Activated naive CD8-positive, alpha-beta T cell treated with anti-CD3 and anti-CD28 coated beads, Interleukin-2, amount 50 U/mL, for 24 hours (primary cell): ENCODE measurements around the gene KIDINS220.

ENCODE experiments used
- ATAC-seq: fragments of 150-1000 bp; cut with Tn5 transposase; one replicate; pipeline ENCODE4 v1.10.0; 2021
- DNase-seq: peaks from one replicate; pipeline ENCODE4 v3.0.0; 2021
- H3K27ac Mint-ChIP-seq: one replicate; pipeline ENCODE4 v1.8.0; 2021; ENCODE audit warnings: mild to moderate bottlenecking, mixed read lengths
- H3K27me3 Mint-ChIP-seq: one replicate; pipeline ENCODE4 v1.8.0; 2021; ENCODE audit warnings: mixed read lengths
- H3K36me3 Mint-ChIP-seq: one replicate; pipeline ENCODE4 v1.8.0; 2021; ENCODE audit warnings: low read depth, mixed read lengths
- H3K4me1 Mint-ChIP-seq: one replicate; pipeline ENCODE4 v1.8.0; 2021; ENCODE audit warnings: mixed read lengths
- H3K4me3 Mint-ChIP-seq: one replicate; pipeline ENCODE4 v1.8.0; 2021; ENCODE audit warnings: mild to moderate bottlenecking, moderate library complexity, mixed read lengths
- H3K9me3 Mint-ChIP-seq: one replicate; pipeline ENCODE4 v1.8.0; 2021; ENCODE audit warnings: mixed read lengths

KIDINS220 gene

DNA sequence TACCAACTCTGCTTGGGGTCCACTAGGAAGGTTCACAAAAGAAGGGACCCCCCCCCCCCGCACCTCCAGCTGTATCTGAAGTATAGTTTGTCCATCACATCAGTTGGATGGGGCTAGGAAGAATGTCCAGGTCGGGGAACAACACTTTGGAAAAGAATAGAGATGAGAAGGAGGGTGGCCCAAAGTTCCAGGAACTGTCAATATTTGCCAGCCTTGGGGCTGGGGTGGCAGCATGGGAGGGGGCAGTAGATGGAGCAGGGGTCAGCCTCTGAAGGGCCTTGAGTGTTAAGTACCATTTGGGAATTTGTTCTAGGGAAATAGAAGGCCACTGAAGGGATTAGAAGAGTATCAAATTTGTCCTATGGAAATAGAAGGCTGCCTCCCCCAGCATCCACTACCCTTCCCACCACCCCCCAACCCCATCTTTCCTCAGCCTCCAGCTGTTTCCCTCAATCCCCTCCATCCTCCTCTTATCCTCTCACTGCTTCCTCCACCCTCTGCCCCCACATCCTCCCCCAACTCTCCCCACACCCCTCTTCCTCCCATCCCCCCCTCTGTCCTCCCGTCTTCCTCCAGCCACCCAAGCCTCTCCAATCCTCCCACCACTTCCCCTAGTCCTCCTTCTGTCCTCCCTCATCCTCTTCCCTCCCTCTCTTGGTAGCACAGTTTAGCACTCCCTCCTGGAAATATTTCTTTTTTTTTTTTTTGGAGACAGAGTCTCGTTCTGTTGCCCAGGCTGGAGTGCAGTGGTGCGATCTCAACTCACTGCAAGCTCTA, 2.0 kb upstream of the KIDINS220 start:
- H3K4me3 Mint-ChIP-seq, result no peak overlapping the region
- ATAC-seq (no peak), DNase-seq (no peak)
- no peaks in the 10 kb centered on the region for H3K9me3 Mint-ChIP-seq
- no peaks in the 10 kb centered on the region for H3K36me3 Mint-ChIP-seq
- H3K4me1 Mint-ChIP-seq, result peaks cover 31% of the 10 kb centered on the region
- H3K27me3 Mint-ChIP-seq, result no peaks in the 10 kb centered on the region
- no peak overlapping the region for H3K27ac Mint-ChIP-seq

DNA sequence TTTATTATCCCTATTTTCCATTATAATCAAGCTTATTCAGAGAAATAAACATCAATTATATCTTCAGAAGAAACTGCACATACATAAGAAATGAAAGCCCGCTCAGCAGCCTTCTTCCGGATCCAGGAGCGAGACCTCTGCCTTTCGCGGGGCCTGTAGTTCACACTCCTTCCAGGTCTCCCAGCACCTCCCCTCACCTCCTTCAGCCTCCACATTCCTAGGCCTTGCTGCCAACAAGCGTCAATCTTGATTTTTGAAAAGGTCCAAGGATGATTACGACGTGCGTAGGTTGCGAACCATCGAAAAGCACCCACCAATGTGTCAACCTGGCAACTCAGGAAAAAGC, 355 bp upstream of the KIDINS220 start:
- peak overlapping the region; percentile 31 for H3K27ac Mint-ChIP-seq
- no peak for ATAC-seq
- no peak for DNase-seq
- no peaks in the 10 kb centered on the region for H3K36me3 Mint-ChIP-seq
- no peaks in the 10 kb centered on the region for H3K27me3 Mint-ChIP-seq
- peaks cover 37% of the 10 kb centered on the region for H3K4me1 Mint-ChIP-seq
- no peaks in the 10 kb centered on the region for H3K9me3 Mint-ChIP-seq
- peak overlapping the region; percentile 98 for H3K4me3 Mint-ChIP-seq

DNA sequence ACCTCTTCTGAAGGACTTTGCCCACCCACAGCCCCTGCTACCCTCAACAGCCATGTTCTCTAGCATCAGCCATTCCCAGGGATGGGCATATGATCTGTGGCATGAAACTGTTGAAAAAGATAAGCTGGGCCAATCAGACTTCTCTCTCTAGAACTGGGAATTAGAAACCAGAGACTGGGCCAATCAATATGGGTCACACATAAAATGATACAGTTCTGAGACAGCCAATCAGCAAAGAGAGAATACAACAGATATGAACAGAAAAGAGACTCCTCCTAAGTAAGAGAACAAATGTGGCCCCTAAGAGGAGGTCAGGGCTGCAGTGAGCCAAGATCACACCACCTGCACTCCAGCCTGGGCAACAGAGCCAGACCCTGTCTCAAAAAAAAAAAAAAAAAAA, 2.1 kb downstream of the KIDINS220 start:
- ATAC-seq, result no peak
- Mint-ChIP-seq H3K36me3 (no peaks in the 10 kb centered on the region), H3K27me3 (no peaks in the 10 kb centered on the region), H3K4me3 (no peak overlapping the region), H3K9me3 (no peaks in the 10 kb centered on the region), H3K27ac (no peak overlapping the region), H3K4me1 (peaks cover 48% of the 10 kb centered on the region)
- no peak for DNase-seq

DNA sequence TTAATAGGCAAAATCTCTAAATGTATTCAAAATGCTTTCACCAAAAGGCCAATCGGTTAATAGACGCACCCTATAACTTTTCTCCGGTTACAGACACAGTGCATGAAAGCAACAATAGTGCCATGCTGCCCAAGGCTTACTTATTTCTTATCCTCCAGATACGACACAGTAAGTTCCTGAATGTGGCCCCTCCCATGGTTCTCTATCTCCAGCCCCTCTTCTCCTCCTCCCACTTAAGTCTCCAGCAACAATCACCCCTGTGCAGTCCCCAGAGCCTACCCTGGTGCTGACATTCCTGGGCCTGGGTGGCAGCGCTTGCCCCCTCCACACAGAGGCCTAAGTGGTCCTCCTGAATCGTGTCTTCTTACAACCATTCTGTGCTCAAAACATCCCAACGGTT, 3.6 kb downstream of the KIDINS220 start:
- Mint-ChIP-seq H3K4me3 (no peak overlapping the region), H3K36me3 (no peaks in the 10 kb centered on the region), H3K4me1 (peaks cover 52% of the 10 kb centered on the region), H3K9me3 (no peaks in the 10 kb centered on the region), H3K27me3 (no peaks in the 10 kb centered on the region), H3K27ac (no peak overlapping the region)
- ATAC-seq (no peak), DNase-seq (no peak)

DNA sequence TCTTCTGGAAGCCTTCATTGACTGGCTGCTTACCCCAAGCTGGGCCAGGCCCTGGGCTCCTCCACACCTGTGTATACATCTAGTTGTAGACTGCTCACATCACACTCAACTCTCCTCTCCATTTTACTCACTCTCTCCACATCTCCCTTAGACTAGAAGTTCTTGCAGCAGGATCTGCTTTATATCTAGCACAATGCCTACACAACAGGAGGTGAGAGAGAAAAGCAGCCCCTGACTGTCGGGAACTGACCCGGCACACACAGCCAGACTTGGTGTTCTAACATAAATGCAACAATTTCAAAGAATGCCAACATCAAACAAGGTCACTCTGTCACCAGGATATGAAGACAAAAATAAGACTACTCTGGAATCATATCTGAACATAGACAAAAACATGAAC, 5.9 kb downstream of the KIDINS220 start:
- DNase-seq, result no peak
- peaks cover 44% of the 10 kb centered on the region for H3K4me1 Mint-ChIP-seq
- H3K4me3 Mint-ChIP-seq, result no peak overlapping the region
- no peak for ATAC-seq
- no peak overlapping the region for H3K27ac Mint-ChIP-seq
- H3K36me3 Mint-ChIP-seq, result peaks cover 5% of the 10 kb centered on the region
- no peaks in the 10 kb centered on the region for H3K9me3 Mint-ChIP-seq
- no peaks in the 10 kb centered on the region for H3K27me3 Mint-ChIP-seq

DNA sequence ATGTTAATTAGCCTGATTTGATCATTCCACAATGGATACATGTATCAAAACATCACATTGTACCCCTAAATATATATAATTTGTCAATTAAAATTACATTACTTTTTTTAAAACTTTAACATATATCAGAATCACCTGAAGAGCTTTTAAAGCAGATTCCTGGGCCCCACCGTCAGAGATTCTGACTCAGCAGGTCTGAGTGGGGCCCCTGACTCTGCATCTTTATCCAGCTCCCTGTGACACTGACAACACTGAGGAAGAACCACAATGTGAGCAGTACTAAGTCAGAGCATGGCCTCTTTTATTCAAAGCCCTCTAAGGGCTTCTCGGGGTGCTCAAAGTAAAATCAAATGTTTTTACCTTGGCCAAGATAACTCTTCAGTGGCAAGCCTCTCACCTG, 9.7 kb downstream of the KIDINS220 start:
- peaks cover 17% of the 10 kb centered on the region for H3K4me1 Mint-ChIP-seq
- H3K27ac Mint-ChIP-seq, result no peak overlapping the region
- H3K4me3 Mint-ChIP-seq, result no peak overlapping the region
- H3K36me3 Mint-ChIP-seq, result peaks cover 18% of the 10 kb centered on the region
- no peak for DNase-seq
- ATAC-seq, result no peak
- no peaks in the 10 kb centered on the region for H3K9me3 Mint-ChIP-seq
- no peaks in the 10 kb centered on the region for H3K27me3 Mint-ChIP-seq

DNA sequence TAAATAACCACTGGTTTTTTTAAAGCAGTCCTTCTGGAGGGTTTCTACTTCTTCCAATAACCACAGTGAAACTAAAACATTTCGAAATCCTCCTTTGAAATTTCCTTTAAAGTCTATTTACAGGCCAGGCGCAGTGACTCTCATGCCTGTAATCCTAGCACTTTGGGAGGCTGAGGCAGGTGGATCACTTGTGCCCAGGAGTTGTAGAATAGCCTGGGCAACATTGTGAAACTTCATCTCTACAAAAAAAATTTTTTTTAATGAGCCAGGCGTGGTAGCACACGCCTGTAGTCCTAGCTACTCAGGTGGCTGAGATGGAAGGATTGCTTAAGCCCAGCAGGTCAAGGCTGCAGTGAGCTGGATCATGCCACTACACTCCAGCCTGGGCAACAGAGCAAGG, 15.2 kb downstream of the KIDINS220 start:
- H3K36me3 Mint-ChIP-seq, result peaks cover 21% of the 10 kb centered on the region
- no peak overlapping the region for H3K27ac Mint-ChIP-seq
- H3K9me3 Mint-ChIP-seq, result no peaks in the 10 kb centered on the region
- H3K4me3 Mint-ChIP-seq, result no peak overlapping the region
- H3K4me1 Mint-ChIP-seq, result peaks cover under 1% of the 10 kb centered on the region
- H3K27me3 Mint-ChIP-seq, result no peaks in the 10 kb centered on the region
- DNase-seq, result no peak
- ATAC-seq, result no peak

DNA sequence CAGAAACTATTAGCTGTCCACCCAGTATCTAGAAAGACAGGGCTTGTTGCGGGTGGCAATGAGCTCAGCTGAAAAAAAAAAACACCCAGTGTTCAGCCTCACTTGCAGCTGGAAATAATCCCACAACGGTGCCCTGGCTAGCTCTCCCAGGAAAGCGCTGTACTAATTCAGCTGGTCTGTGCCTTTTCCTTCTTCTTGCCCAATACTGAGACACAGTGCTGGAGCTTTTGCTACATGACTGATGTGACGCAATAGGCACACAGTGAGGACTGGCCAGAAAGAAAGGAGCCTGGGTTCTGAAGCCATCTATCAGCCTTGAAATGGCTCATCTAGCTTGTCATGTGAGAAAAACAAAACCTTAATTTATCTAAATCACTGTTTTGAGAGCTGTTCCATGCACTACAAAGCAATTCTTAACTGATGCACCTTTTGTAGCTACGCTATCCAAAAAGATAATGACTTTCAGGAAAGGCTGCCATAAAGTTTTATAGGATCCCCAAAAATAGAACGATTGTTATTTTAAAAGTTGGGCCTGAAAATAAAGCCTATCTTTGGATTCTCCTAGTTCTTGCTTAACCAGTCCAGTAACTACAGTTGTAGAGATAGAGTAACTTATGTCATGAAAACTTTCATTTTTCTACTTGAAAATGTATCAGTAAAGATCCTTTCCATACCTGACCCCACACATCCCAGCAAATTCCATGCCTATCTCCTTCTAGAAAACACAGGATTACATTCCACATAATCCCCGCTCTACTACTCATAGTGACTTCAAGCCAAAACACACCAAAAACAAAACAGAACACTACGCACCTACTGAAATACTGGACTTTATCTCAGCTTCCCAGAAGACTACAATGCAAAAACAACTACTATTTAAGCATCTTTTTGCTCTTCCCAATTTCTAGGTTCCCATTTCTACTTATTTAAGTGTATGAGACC, 15.9 kb downstream of the KIDINS220 start:
- Mint-ChIP-seq H3K4me1 (no peaks in the 10 kb centered on the region), H3K4me3 (no peak overlapping the region), H3K27me3 (no peaks in the 10 kb centered on the region), H3K36me3 (peaks cover 20% of the 10 kb centered on the region), H3K27ac (no peak overlapping the region), H3K9me3 (no peaks in the 10 kb centered on the region)
- ATAC-seq (no peak), DNase-seq (no peak)

DNA sequence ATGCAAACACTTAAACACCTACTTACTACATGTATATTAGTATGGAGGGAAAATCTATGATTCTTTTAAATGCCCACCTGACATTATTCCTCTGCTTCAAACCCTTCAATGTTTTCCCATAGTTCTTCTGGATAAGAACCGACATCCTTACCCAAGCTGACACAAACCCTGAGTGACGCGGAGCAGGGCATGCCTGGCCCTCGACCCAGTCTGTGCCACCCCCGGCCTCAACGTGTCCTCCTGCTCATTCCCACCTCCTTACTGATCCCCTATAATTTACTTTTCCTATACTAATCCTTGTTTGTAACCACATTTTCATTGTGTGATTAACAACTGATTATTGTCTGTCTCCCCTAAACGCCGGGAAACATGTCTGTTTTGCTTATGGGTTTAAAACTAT, 17.5 kb downstream of the KIDINS220 start:
- ATAC-seq (no peak), DNase-seq (no peak)
- H3K27me3 Mint-ChIP-seq, result no peaks in the 10 kb centered on the region
- no peak overlapping the region for H3K4me3 Mint-ChIP-seq
- H3K4me1 Mint-ChIP-seq, result no peaks in the 10 kb centered on the region
- no peaks in the 10 kb centered on the region for H3K9me3 Mint-ChIP-seq
- H3K27ac Mint-ChIP-seq, result no peak overlapping the region
- peaks cover 15% of the 10 kb centered on the region for H3K36me3 Mint-ChIP-seq

DNA sequence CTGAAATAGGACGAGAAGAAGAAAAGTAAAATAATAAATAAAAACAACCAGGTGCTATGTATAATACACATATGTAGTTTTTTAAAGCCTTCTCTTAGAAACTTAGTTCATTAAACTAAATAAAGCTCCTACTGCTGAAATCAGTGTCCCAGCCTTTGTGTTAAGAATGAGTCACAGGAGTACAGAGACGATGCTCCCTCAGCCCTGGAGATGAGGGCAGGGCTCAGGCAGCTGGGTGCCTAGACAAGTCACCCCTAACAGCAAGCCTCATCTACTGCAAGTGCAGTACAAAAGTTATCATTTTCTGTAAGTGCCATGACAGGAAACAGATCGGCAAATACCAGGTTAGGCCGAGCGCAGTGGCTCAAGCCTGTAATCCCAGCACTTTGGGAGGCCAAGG, 18.2 kb downstream of the KIDINS220 start:
- no peaks in the 10 kb centered on the region for H3K9me3 Mint-ChIP-seq
- no peak for ATAC-seq
- H3K36me3 Mint-ChIP-seq, result peaks cover 9% of the 10 kb centered on the region
- no peak overlapping the region for H3K27ac Mint-ChIP-seq
- no peak for DNase-seq
- H3K4me1 Mint-ChIP-seq, result no peaks in the 10 kb centered on the region
- no peak overlapping the region for H3K4me3 Mint-ChIP-seq
- H3K27me3 Mint-ChIP-seq, result no peaks in the 10 kb centered on the region

DNA sequence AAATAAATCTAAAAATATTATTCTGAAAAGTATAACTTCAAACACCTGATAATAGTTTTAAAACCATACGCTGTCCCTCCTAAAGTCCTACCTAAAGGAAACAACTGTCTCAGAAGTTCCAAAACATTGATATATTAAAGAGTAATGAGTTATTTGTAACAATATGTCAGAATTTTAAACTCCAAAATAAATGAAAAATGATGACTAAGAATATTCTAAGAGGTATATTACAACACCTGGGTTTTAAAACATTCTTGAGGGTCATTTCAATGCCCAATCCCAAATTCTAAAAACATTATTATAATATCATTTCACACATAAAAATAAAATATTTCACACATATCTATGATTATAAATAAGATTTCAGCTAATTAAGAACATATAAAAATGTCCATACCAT, 20.2 kb downstream of the KIDINS220 start:
- no peaks in the 10 kb centered on the region for H3K9me3 Mint-ChIP-seq
- ATAC-seq (no peak), DNase-seq (no peak)
- no peaks in the 10 kb centered on the region for H3K4me1 Mint-ChIP-seq
- peaks cover 10% of the 10 kb centered on the region for H3K36me3 Mint-ChIP-seq
- H3K27me3 Mint-ChIP-seq, result no peaks in the 10 kb centered on the region
- no peak overlapping the region for H3K4me3 Mint-ChIP-seq
- no peak overlapping the region for H3K27ac Mint-ChIP-seq

DNA sequence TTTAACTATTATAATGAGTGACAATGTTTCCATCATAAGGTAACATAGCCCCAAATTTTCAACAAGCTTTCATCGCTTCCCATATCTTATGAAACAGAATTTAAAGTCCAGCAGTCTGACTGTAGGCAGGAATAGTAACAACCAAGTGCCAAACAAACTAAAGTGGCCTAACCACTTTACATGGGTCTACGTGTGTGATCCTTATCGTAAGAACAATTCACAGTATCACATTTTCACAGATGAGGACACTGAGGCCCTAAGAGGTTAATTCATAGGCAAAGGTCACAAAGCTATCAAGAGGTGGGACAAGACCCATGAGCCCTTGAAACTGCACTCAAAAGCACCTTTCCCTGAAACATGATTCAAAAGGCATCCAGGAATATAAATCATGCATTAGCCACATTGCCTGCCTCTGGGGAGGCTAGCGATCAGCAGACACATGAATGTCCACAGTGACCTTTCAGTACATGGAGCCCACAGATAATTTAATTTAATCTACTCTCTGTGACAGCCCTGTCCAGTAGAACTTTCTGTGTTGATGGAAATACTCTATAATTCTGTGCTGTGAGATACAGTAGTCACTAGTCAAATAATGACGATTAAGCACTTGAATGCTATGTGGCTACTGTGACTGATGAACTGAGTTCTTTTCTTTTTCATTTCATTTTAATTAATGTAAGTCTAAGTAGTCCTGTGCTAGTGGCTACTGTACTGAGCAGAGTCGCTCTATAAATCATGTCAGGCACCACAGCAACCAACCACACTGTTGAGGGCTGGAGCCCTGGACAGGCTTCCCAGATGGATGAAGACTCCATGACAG, 30.3 kb downstream of the KIDINS220 start:
- H3K27ac Mint-ChIP-seq, result no peak overlapping the region
- H3K27me3 Mint-ChIP-seq, result no peaks in the 10 kb centered on the region
- no peak for DNase-seq
- peaks cover 17% of the 10 kb centered on the region for H3K4me1 Mint-ChIP-seq
- no peak for ATAC-seq
- no peak overlapping the region for H3K4me3 Mint-ChIP-seq
- peaks cover 44% of the 10 kb centered on the region for H3K36me3 Mint-ChIP-seq
- no peaks in the 10 kb centered on the region for H3K9me3 Mint-ChIP-seq

DNA sequence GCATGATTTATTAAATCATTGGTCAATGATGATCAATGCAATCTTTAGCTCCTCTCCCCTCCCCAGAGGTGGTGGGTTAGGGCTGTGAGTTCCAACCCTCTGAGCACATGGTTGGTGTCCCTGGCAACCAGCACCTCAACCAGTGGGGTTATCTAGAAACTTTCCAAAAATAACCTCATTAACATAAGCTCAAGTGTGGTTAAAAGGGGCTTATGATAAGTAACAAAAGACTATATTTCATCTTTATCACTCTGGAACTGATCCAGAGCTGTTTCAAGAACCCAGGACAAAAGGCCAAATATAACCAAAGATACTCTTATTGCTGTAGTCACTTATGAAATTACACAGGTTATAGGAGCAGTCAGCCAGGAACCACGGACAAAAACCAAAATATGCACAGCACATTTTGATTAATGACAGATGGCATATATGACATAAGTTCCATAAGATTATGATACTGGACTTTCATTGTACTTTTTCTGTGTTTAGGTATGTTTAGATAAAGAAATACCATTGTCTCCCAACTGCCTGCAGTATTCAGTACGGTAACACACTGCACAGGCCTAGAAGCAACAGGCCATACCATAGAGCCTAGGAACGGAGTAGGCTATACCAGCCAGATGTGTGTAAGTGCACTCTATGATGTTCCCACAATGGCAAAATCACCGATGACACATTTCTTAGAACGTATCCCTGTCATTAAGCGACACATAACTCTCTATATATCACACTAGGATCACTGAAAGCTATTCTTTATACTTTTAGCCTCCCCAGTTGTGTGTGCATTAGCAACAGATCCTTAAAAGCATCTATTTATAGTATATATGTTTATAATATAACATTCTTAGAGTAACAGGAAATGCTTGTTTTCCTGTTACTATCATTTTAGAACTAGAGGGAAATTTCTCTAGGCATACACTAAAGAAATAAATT, 31.9 kb downstream of the KIDINS220 start:
- Mint-ChIP-seq H3K9me3 (no peaks in the 10 kb centered on the region), H3K36me3 (peaks cover 46% of the 10 kb centered on the region), H3K27ac (no peak overlapping the region), H3K4me1 (peaks cover 17% of the 10 kb centered on the region), H3K27me3 (no peaks in the 10 kb centered on the region), H3K4me3 (no peak overlapping the region)
- ATAC-seq (no peak), DNase-seq (no peak)
